Neural cell (in vitro differentiated cells): ENCODE data around the gene PRICKLE2. TPM values are rescaled to one million over a fixed set of nuclear protein-coding genes. Genes with fewer than 3 reads are reported as not detected.

Source experiments
- H2AFZ ChIP-seq: fragments of 200-600, 300-800 bp; sonication (generic), shearing (Covaris generic); 2 replicates; pipeline ENCODE4 v1.6.0; 2014; ENCODE audit warnings: low read depth, mild to moderate bottlenecking, antibody characterized with exemption, low read length, moderate library complexity
- H3F3A ChIP-seq: fragments of 200-600 bp; shearing (Covaris generic); 2 replicates; pipeline ENCODE4 v1.6.1; 2016; ENCODE audit warnings: mild to moderate bottlenecking, moderate library complexity, mixed read lengths, antibody characterized with exemption, low read length; ENCODE audit not compliant: insufficient read depth, poor library complexity, severe bottlenecking
- H3K27ac ChIP-seq: fragments of 200-600, 300-800 bp; sonication (generic), shearing (Covaris generic); 2 replicates; pipeline ENCODE4 v1.5.1; 2014; ENCODE audit warnings: mild to moderate bottlenecking, low read length, moderate library complexity
- H3K27me3 ChIP-seq: fragments of 300-800, 200-600 bp; sonication (generic), shearing (Covaris generic); 2 replicates; pipeline ENCODE4 v1.6.0; 2014; ENCODE audit warnings: mild to moderate bottlenecking, low read depth, low read length, moderate library complexity; ENCODE audit not compliant: insufficient read depth
- H3K36me3 ChIP-seq: fragments of 300-800, 200-600 bp; sonication (generic), shearing (Covaris generic); 2 replicates; pipeline ENCODE4 v1.5.1; 2014; ENCODE audit warnings: mild to moderate bottlenecking, antibody characterized with exemption, low read length, moderate library complexity; ENCODE audit not compliant: insufficient read depth
- H3K4me2 ChIP-seq: fragments of 300-800, 200-600 bp; sonication (generic), shearing (Covaris generic); 2 replicates; pipeline ENCODE4 v1.6.0; 2014; ENCODE audit warnings: mild to moderate bottlenecking, low read length
- H3K4me3 ChIP-seq: fragments of 300-800, 200-600 bp; sonication (generic), shearing (Covaris generic); 2 replicates; pipeline ENCODE4 v1.5.1; 2014; ENCODE audit warnings: mild to moderate bottlenecking, low read length, moderate library complexity
- H3K79me2 ChIP-seq: fragments of 200-600 bp; shearing (Covaris generic); replicated peaks from 2 replicates; pipeline ENCODE4 v1.6.0; 2014; ENCODE audit warnings: mild to moderate bottlenecking, low read length, moderate library complexity; ENCODE audit not compliant: insufficient read depth
- H3K9ac ChIP-seq: fragments of 300-800, 200-600 bp; sonication (generic), shearing (Covaris generic); 2 replicates; pipeline ENCODE4 v1.6.1; 2016; ENCODE audit warnings: mild to moderate bottlenecking, low read length, mixed read lengths
- H3K9me2 ChIP-seq: fragments of 200-600 bp; shearing (Covaris generic); 2 replicates; pipeline ENCODE4 v1.6.1; 2016; ENCODE audit warnings: mild to moderate bottlenecking, low read length, mixed read lengths; ENCODE audit not compliant: insufficient read depth
- H3K9me3 ChIP-seq: fragments of 200-600, 300-800 bp; sonication (generic), shearing (Covaris generic); 2 replicates; pipeline ENCODE4 v1.6.1; 2016; ENCODE audit warnings: mild to moderate bottlenecking, mixed run types, low read length, moderate library complexity, mixed read lengths
- H4K20me1 ChIP-seq: fragments of 200-600 bp; shearing (Covaris generic); 2 replicates; pipeline ENCODE4 v1.6.1; 2016; ENCODE audit warnings: mild to moderate bottlenecking, mixed run types; ENCODE audit not compliant: insufficient read depth
- EP300 ChIP-seq: fragments of 450-650 bp; conservative IDR thresholded peaks from 2 replicates; pipeline ENCODE4 v1.6.1; 2014; ENCODE audit warnings: antibody characterized with exemption, mild to moderate bottlenecking, moderate library complexity; ENCODE audit not compliant: poor library complexity, severe bottlenecking
- EZH2 ChIP-seq: fragments of 200-600, 300-800 bp; shearing (Covaris generic), sonication (generic); IDR thresholded peaks from 2 replicates; pipeline ENCODE4 v1.6.1; 2014; ENCODE audit warnings: antibody characterized with exemption, low read length, borderline replicate concordance, mild to moderate bottlenecking; ENCODE audit not compliant: insufficient read depth, poor library complexity, severe bottlenecking
- MXI1 ChIP-seq: fragments of 450-650 bp; conservative IDR thresholded peaks from 2 replicates; pipeline ENCODE4 v1.6.1; 2014; ENCODE audit warnings: antibody characterized with exemption, mild to moderate bottlenecking; ENCODE audit not compliant: poor library complexity, severe bottlenecking
- POLR2AphosphoS5 ChIP-seq: IDR thresholded peaks from 2 replicates; pipeline ENCODE4 v1.6.1; 2012
- RAD21 ChIP-seq: fragments of 450-650 bp; conservative IDR thresholded peaks from 2 replicates; pipeline ENCODE4 v1.6.1; 2014; ENCODE audit warnings: antibody characterized with exemption, mild to moderate bottlenecking, moderate library complexity
- TAF1 ChIP-seq: IDR thresholded peaks from 2 replicates; pipeline ENCODE4 v1.6.1; 2012; ENCODE audit warnings: low read depth
- polyA plus RNA-seq: library from polyadenylated mRNA; depleted of rRNA; stranded (reverse); fragments of >200 nt; gene quantifications from 2 replicates; pipeline ENCODE4 v1.2.3, GENCODE V29; 2014
- small RNA-seq, 3 experiments: library from RNA; depleted of rRNA; stranded (forward); fragments of <200 nt; gene quantifications; one replicate each; pipeline ENCODE3, GENCODE V24; 2012
- TF ChIP-seq, protein P1 (sequence below): IDR thresholded peaks from 2 replicates; pipeline ENCODE4 v1.6.1; 2012; ENCODE audit warnings: borderline replicate concordance

The PRICKLE2 gene
- polyA plus RNA-seq, 1 donor from 2014 or later, result 8.7 TPM

GRCh38 chr3:64046592-64046991 lies 178.7 kb downstream of the PRICKLE2 start:
- Histone ChIP-seq H3F3A (no peaks in the 10 kb centered on the region), H3K9ac (no peak overlapping the region), H4K20me1 (no peaks in the 10 kb centered on the region), H3K4me3 (no peak overlapping the region), H3K79me2 (no peaks in the 10 kb centered on the region), H3K36me3 (no peaks in the 10 kb centered on the region), H2AFZ (no peak overlapping the region), H3K9me3 (no peaks in the 10 kb centered on the region), H3K27ac (peak overlapping the region; percentile 18), H3K4me2 (no peak overlapping the region), H3K27me3 (no peaks in the 10 kb centered on the region), H3K9me2 (no peaks in the 10 kb centered on the region)
- TF ChIP-seq, protein P1, sequence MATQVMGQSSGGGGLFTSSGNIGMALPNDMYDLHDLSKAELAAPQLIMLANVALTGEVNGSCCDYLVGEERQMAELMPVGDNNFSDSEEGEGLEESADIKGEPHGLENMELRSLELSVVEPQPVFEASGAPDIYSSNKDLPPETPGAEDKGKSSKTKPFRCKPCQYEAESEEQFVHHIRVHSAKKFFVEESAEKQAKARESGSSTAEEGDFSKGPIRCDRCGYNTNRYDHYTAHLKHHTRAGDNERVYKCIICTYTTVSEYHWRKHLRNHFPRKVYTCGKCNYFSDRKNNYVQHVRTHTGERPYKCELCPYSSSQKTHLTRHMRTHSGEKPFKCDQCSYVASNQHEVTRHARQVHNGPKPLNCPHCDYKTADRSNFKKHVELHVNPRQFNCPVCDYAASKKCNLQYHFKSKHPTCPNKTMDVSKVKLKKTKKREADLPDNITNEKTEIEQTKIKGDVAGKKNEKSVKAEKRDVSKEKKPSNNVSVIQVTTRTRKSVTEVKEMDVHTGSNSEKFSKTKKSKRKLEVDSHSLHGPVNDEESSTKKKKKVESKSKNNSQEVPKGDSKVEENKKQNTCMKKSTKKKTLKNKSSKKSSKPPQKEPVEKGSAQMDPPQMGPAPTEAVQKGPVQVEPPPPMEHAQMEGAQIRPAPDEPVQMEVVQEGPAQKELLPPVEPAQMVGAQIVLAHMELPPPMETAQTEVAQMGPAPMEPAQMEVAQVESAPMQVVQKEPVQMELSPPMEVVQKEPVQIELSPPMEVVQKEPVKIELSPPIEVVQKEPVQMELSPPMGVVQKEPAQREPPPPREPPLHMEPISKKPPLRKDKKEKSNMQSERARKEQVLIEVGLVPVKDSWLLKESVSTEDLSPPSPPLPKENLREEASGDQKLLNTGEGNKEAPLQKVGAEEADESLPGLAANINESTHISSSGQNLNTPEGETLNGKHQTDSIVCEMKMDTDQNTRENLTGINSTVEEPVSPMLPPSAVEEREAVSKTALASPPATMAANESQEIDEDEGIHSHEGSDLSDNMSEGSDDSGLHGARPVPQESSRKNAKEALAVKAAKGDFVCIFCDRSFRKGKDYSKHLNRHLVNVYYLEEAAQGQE, result no peak
- TF ChIP-seq EP300 (no peak), EZH2 (no peak), MXI1 (no peak)

GRCh38 chr3:64042952-64043351 lies 182.3 kb downstream of the PRICKLE2 start:
- Histone ChIP-seq H3F3A (peaks cover 5% of the 10 kb centered on the region), H3K27me3 (no peaks in the 10 kb centered on the region), H3K36me3 (no peaks in the 10 kb centered on the region), H3K9me3 (no peaks in the 10 kb centered on the region), H4K20me1 (no peaks in the 10 kb centered on the region), H3K9ac (no peak overlapping the region), H3K27ac (no peak overlapping the region), H3K4me3 (no peak overlapping the region), H3K4me2 (no peak overlapping the region), H2AFZ (no peak overlapping the region), H3K9me2 (no peaks in the 10 kb centered on the region), H3K79me2 (no peaks in the 10 kb centered on the region)
- TF ChIP-seq EZH2 (no peak), RAD21 (no peak), POLR2AphosphoS5 (no peak), TAF1 (no peak), MXI1 (no peak)
- TF ChIP-seq, protein P1, result no peak

Small RNA genes within 50 kb of the gene (small RNA-seq; reads per million reads assigned to genes)
- 0 to 0.41 (median 0.10) reads per million in 3 experiments for gene RF00012

Other genes with a start within 250 kb of the PRICKLE2 start
- 139 and 150 TPM in 2 replicates for gene PSMD6, start 202.0 kb downstream of the PRICKLE2 start, polyA plus RNA-seq